ENCODE results near the gene LRRC75A.

DNA sequence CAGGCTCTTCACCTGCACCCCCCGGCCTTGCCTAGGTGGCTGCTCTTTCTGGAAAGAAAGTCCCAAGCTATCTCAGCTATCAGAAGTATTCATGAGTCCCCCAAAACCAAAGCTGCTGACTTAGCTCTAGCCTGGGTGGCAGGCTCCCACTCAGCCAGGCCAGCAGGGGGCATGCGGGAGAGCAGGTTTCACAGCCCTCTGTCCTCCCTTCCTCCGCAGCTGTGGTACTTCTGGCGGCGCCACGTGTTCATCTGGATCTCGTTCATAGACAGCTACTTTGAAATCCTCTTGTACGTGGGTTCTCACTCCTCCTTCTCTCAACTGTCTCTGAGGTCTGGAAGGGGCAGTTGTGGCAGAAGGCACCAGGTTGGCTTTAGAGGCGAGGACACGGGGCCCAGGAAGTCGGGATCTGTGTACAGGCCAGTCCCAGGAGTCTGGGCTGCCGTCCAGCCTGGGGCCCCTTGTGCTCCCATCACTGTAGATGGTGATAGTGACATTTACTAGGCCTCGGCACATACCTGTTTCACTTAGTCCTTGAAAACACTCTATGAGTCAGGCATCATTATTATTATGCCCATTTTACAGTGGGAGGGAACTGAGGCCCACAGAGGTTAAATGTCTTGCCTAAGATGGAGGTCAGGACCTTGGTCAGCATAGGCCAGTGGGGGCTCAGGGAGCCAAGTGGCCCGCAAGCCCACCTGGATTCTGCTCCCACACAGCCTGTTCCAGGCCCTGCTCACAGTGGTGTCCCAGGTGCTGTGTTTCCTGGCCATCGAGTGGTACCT lies 63.7 kb downstream of the LRRC75A start:
- TF ChIP-seq, protein P1, sequence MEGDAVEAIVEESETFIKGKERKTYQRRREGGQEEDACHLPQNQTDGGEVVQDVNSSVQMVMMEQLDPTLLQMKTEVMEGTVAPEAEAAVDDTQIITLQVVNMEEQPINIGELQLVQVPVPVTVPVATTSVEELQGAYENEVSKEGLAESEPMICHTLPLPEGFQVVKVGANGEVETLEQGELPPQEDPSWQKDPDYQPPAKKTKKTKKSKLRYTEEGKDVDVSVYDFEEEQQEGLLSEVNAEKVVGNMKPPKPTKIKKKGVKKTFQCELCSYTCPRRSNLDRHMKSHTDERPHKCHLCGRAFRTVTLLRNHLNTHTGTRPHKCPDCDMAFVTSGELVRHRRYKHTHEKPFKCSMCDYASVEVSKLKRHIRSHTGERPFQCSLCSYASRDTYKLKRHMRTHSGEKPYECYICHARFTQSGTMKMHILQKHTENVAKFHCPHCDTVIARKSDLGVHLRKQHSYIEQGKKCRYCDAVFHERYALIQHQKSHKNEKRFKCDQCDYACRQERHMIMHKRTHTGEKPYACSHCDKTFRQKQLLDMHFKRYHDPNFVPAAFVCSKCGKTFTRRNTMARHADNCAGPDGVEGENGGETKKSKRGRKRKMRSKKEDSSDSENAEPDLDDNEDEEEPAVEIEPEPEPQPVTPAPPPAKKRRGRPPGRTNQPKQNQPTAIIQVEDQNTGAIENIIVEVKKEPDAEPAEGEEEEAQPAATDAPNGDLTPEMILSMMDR (conservative IDR thresholded peaks at IDR 0.05; ENCODE audit: low read depth, low read length) = peak; percentile 70
- TF ChIP-seq EZH2 (IDR thresholded peaks at IDR 0.05; ENCODE audit: borderline replicate concordance, low read depth, low read length, poor library complexity, severe bottlenecking) = no peak

Data from A673 (cell line).